Psoas muscle (tissue), 8 donors: ENCODE data around the gene PFKL. TPM values are rescaled to one million over a fixed set of nuclear protein-coding genes. Genes with fewer than 3 reads are reported as not detected.
A peak's percentile ranks its signal among the peaks of the same experiment; 100 is the strongest.
"Not testable (repeated sequence)": the region's sequence is repeated elsewhere in the genome, so short reads cannot be mapped to it uniquely, and the experiment has no call there.

Experiments
- ATAC-seq, 4 donors: fragments of 200-7000 bp; cut with Tn5 transposase; one replicate each; pipeline ENCODE4 v1.9.1; 2020; ENCODE audit warnings: moderate library complexity in 3 of 4, mild to moderate bottlenecking in 2 of 4
- DNase-seq, 2 donors: peaks; one replicate each; pipeline ENCODE4 v3.0.0-alpha.2; 2020
- H3K27ac ChIP-seq: fragments of 200-600 bp; one replicate; pipeline ENCODE4 v1.8.0; 2022
- H3K27me3 ChIP-seq, 3 donors: fragments of 200-600 bp in 1 of 3; one replicate each; pipeline versions ENCODE4 v1.6.1 to v1.8.0; 2013 to 2022; ENCODE audit warnings: low read length in 2 of 3, mild to moderate bottlenecking in 2 of 3, moderate library complexity in 1 of 3; ENCODE audit not compliant: insufficient read depth in 3 of 3
- H3K36me3 ChIP-seq, 2 donors: fragments of 200-600 bp in 1 of 2; one replicate each; pipeline versions ENCODE4 v1.6.1 to v1.8.0; 2013 to 2022; ENCODE audit warnings: low read depth in 1 of 2, mild to moderate bottlenecking in 1 of 2, moderate library complexity in 1 of 2; ENCODE audit not compliant: insufficient read depth in 1 of 2
- H3K4me1 ChIP-seq: fragments of 200-600 bp; one replicate; pipeline ENCODE4 v1.8.0; 2022
- H3K4me3 ChIP-seq: fragments of 200-600 bp; one replicate; pipeline ENCODE4 v1.8.0; 2022; ENCODE audit warnings: mild to moderate bottlenecking
- H3K9me3 ChIP-seq: fragments of 200-600 bp; one replicate; pipeline ENCODE4 v1.8.0; 2022
- WGBS, 3 donors: extraction: QIAGEN DNeasy Blood & Tissue Kit; methylation state at CpG; one replicate each; pipeline versions ENCODE4 v1.1.6 to v1.1.7; 2013; 5-methylcytosine and 5-hydroxymethylcytosine counted together
- intact Hi-C, 2 donors: fragments of 100-400 bp; cut with DNase I; formaldehyde crosslinking; loops; one replicate each; pipeline versions ENCODE4 v1.11.0 to v1.14.2; 2022
- polyA plus RNA-seq, 3 donors: library from polyadenylated mRNA; stranded (reverse); fragments of 200-250 nt; gene quantifications; one replicate each; pipeline ENCODE4 v1.2.3, GENCODE V29; 2013
- total RNA-seq, 4 donors: library from RNA; stranded (reverse); fragmentation: NEBNext Ultra II Directional in 2 of 4; extraction: Animal tissue kit (Norgen Biotek cat#: 25700) in 2 of 4; gene quantifications; one replicate each; pipeline versions ENCODE4 v1.2.1 to v1.2.4, GENCODE V29; 2021 to 2023
- TF ChIP-seq, protein P1 (sequence below): fragments of 200-600 bp; IDR thresholded peaks from one replicate; pipeline ENCODE4 v1.8.0; 2022; ENCODE audit warnings: antibody characterized with exemption
- donor health status: healthy with polysubstance abuse.
- donor health status: DM: no; HTN: no; CAD: no; lungs with moderate emphysema.
- donor health status: Bipolar disorder and iron deficiency.
- donor health status: healthy.
- donor health status: DM: yes; HTN: yes; CAD: no.
- donor health status: DM: no; HTN: no; CAD: no.
- donor health status: DM: no; HTN: no; CAD: no.
- donor health status: DM: yes; HTN: yes; CAD: no.

The PFKL gene
- total and polyA plus RNA-seq, 7 donors, result 9.2 to 33.6 (median 21.2) TPM

DNA sequence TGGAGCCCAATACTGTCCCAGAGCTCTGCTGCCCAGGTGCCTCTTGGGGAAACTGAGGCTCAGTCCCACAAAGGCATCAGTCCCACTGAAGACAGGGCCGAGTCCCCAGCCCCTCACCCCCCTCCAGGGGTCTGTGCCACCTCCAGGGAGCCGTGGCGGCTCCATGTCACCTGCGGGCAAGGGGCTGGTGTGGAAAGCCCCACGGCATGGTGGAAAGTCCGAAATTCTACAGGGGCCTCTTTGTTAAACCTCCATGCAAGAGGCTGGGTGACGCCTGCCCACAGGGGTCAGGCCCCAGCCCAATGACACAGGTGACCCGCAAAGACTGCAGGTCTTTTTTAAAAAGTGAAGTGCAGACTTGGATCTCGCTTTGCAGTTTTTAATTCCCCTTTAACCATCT is 17.5 kb upstream of the PFKL start:
- Histone ChIP-seq H3K27me3 (peaks cover 0 to 21% (median 3%) of the 10 kb centered on the region in 3 donors), H3K4me3 (no peak overlapping the region), H3K27ac (no peak overlapping the region), H3K36me3 (no peaks in the 10 kb centered on the region), H3K4me1 (no peaks in the 10 kb centered on the region), H3K9me3 (no peaks in the 10 kb centered on the region)
- intact Hi-C loops, result no loop called here
- DNase-seq, result no peak
- ATAC-seq, result no peak
- TF ChIP-seq, protein P1, sequence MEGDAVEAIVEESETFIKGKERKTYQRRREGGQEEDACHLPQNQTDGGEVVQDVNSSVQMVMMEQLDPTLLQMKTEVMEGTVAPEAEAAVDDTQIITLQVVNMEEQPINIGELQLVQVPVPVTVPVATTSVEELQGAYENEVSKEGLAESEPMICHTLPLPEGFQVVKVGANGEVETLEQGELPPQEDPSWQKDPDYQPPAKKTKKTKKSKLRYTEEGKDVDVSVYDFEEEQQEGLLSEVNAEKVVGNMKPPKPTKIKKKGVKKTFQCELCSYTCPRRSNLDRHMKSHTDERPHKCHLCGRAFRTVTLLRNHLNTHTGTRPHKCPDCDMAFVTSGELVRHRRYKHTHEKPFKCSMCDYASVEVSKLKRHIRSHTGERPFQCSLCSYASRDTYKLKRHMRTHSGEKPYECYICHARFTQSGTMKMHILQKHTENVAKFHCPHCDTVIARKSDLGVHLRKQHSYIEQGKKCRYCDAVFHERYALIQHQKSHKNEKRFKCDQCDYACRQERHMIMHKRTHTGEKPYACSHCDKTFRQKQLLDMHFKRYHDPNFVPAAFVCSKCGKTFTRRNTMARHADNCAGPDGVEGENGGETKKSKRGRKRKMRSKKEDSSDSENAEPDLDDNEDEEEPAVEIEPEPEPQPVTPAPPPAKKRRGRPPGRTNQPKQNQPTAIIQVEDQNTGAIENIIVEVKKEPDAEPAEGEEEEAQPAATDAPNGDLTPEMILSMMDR, result no peak
- 90 to 93% (median 91%) methylated on average over 9 of the region's 9 CpGs for WGBS, 3 donors

DNA sequence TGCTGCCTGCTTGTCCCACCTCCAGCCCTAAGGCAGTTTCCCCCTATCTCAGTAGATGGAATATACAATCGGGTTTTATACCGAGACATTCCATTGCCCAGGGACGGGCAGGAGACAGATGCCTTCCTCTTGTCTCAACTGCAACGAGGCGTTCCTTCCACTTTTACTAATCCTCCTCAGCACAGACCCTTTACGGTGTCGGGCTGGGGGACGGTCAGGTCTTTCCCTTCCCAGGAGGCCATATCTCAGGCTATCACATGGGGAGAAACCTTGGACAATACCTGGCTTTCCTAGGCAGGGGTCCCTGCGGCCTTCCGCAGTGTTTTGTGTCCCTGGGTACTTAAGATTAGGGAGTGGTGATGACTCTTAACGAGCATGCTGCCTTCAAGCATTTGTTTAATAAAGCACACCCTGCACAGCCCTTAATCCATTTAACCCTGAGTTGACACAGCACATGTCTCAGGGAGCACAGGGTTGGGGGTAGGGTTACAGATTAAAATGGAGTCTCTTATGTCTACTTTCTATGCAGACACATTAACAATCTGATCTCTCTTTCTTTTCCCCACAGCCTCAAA is 16.6 kb upstream of the PFKL start:
- H3K4me1 ChIP-seq, H3K36me3 ChIP-seq, H3K27ac ChIP-seq, H3K4me3 ChIP-seq, ATAC-seq, H3K9me3 ChIP-seq, intact Hi-C loops: not testable (repeated sequence)
- peaks cover 0 to 25% (median 3%) of the 10 kb centered on the region in 3 donors for H3K27me3 ChIP-seq
- WGBS, 3 donors, result 71 to 77% (median 71%) methylated on average over 11 of the region's 11 CpGs
- peak in 1 of 2 donors; percentile 8 for DNase-seq

DNA sequence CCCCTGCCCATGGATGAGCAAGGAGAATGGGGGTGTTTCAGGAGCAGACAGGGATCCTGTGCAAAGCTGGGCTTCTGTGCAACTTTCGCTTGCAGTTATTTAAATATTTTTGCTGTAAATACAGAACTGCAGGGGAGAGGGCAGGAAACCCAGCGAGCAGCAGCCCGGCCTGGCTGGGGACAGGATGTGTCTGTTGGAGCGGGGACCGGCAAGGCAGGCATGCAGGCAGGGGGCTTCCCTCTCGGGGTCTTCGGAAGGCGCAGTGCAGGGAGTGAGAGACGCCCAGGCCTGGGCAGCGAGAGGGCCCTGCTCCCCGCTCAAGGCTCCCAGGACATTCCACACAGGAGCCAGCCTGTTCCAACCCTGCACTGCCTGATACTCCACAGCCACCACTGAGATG is 15.9 kb upstream of the PFKL start:
- Histone ChIP-seq H3K27ac (no peak overlapping the region), H3K36me3 (no peaks in the 10 kb centered on the region), H3K4me1 (no peaks in the 10 kb centered on the region), H3K4me3 (no peak overlapping the region), H3K27me3 (peaks cover 0 to 25% (median 3%) of the 10 kb centered on the region in 3 donors), H3K9me3 (no peaks in the 10 kb centered on the region)
- ATAC-seq, result no peak
- DNase-seq, result peak in 1 of 2 donors; percentile 22
- TF ChIP-seq, protein P1, result no peak
- 71 to 79% (median 77%) methylated on average over 11 of the region's 11 CpGs for WGBS, 3 donors
- intact Hi-C loops, result no loop called here

DNA sequence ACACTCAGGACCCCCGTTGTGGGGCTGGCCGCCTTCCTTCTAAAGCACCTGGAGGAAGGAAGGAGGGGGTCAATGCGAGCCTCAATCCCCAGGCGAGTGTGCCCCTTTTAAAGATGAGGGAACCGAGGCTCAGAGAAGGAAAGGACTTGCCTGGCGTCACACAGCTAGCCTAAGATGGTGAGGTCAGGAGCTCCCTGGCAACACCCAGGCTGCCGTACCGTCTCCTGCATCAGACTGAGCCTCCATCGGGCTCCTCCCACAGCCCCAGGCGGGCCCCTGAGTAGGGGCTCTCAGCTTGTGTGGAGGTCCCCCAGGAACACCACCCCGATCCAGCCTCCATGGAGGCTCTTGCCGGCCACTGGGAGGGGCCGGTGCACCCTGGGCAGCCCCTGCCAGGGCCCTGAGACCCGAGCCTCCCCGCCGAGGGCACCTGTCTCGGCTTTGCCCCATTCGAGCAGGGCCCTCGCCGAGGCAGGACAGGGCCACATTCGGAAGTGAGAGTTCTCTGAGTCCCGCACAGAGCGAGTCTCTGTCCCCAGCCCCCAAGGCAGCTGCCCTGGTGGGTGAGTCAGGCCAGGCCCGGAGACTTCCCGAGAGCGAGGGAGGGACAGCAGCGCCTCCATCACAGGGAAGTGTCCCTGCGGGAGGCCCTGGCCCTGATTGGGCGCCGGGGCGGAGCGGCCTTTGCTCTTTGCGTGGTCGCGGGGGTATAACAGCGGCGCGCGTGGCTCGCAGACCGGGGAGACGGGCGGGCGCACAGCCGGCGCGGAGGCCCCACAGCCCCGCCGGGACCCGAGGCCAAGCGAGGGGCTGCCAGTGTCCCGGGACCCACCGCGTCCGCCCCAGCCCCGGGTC is 14.5 kb upstream of the PFKL start, which contains the start of gene AIRE:
Gene AIRE (plus strand): TSS at position 739 of the 855 bp plus-strand sequence. CDS start 131 bp downstream, outside the sequence.
- Histone ChIP-seq H3K27me3 (peaks cover 0 to 25% (median 3%) of the 10 kb centered on the region in 3 donors), H3K36me3 (no peaks in the 10 kb centered on the region), H3K9me3 (no peaks in the 10 kb centered on the region), H3K4me1 (no peaks in the 10 kb centered on the region), H3K27ac (no peak within 1 kb of the TSS), H3K4me3 (peak within 1 kb of the TSS; percentile 33)
- whole genome bisulfite sequencing, 3 donors, result 25 to 37% (median 28%) methylated on average over 39 to 56 of the region's 56 CpGs
- peak; percentile 28 to 58 for DNase-seq
- TF ChIP-seq, protein P1, result no peak
- peak; percentile 62 to 65 (median 64) for ATAC-seq
- intact Hi-C loops, result no loop called here

DNA sequence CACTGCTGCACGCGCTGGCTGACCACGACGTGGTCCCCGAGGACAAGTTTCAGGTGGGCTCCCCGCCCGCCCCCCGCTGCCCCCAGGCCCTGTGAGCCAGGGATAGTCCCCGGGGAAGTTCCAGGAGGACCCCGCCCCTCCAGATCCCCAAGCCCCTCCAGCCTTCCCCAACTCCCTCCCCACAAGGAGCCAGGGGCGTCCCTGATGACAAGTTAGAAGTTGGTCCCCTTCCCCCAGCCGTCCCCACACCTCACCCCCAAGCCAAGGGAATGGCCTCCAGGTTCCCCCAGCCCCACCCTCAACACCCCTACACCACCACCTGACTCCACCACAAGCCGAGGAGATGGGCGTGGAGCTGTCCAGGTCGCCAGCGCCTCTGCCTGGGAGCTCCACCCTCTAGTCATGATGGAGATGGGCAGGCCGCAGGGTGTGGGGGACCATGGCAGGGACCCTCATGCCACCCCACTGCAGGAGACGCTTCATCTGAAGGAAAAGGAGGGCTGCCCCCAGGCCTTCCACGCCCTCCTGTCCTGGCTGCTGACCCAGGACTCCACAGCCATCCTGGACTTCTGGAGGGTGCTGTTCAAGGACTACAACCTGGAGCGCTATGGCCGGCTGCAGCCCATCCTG is 13.7 kb upstream of the PFKL start:
- ATAC-seq (no peak), DNase-seq (peak in 1 of 2 donors; percentile 22)
- Histone ChIP-seq H3K9me3 (no peaks in the 10 kb centered on the region), H3K27me3 (peaks cover 0 to 25% (median 3%) of the 10 kb centered on the region in 3 donors), H3K27ac (no peak overlapping the region), H3K36me3 (no peaks in the 10 kb centered on the region), H3K4me3 (peak overlapping the region; percentile 33), H3K4me1 (no peaks in the 10 kb centered on the region)
- 51 to 71% (median 62%) methylated on average over 12 to 21 of the region's 21 CpGs for WGBS, 3 donors
- TF ChIP-seq, protein P1, result no peak
- intact Hi-C loops, result no loop called here
